ENCODE data around the gene EP400.

DNA sequence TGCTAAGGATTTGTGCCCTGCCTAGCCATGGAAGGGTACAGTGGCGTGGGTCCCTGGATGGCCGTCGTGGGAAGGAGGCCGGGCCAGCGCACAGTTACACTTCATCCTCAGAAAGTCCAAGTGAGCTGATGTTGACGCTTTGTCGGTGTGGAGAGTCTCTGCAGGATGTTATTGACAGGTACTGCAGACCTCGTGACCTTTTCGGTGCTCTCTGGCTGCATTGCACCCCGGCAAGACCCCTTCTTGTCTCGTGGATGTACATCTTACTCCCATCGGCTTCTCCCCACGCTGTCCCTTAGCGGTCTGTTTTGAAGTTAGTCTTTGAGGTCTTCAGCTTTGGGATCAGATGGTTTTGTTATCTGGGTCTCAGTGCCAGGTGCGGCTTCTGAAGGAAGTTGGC, 78.4 kb downstream of the EP400 start:
- TF ChIP-seq, protein P1, sequence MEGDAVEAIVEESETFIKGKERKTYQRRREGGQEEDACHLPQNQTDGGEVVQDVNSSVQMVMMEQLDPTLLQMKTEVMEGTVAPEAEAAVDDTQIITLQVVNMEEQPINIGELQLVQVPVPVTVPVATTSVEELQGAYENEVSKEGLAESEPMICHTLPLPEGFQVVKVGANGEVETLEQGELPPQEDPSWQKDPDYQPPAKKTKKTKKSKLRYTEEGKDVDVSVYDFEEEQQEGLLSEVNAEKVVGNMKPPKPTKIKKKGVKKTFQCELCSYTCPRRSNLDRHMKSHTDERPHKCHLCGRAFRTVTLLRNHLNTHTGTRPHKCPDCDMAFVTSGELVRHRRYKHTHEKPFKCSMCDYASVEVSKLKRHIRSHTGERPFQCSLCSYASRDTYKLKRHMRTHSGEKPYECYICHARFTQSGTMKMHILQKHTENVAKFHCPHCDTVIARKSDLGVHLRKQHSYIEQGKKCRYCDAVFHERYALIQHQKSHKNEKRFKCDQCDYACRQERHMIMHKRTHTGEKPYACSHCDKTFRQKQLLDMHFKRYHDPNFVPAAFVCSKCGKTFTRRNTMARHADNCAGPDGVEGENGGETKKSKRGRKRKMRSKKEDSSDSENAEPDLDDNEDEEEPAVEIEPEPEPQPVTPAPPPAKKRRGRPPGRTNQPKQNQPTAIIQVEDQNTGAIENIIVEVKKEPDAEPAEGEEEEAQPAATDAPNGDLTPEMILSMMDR (IDR thresholded peaks at IDR 0.05): no peak
- TF ChIP-seq POLR2A (IDR thresholded peaks at IDR 0.05) (no peak), POLR2AphosphoS5 (IDR thresholded peaks at IDR 0.05) (no peak), EP300 (IDR thresholded peaks at IDR 0.05) (no peak)
